ENCODE data around the gene BCKDK. TPM values are rescaled to one million over a fixed set of nuclear protein-coding genes. Genes with fewer than 3 reads are reported as not detected.

BCKDK gene
- total and polyA plus RNA-seq, 2 of the 8 experiments (the other 6 are each of a cell fraction or from before 2014, with no cell fraction given) = 49.6 to 77.1 TPM

DNA sequence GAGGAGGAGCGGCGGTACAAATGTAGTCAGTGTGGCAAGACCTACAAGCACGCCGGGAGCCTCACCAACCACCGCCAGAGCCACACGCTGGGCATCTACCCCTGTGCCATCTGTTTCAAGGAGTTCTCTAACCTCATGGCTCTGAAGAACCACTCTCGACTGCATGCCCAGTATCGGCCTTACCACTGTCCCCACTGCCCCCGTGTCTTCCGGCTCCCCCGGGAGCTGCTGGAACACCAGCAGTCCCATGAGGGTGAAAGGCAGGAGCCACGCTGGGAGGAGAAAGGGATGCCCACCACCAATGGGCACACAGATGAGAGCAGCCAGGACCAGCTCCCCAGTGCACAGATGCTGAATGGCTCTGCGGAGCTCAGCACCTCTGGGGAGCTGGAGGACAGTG is 31.2 kb upstream of the BCKDK start (continued):
- no peak for TF ChIP-seq SRF (IDR thresholded peaks at IDR 0.05; ENCODE audit: low read depth, low read length)
- TF ChIP-seq, protein P1, sequence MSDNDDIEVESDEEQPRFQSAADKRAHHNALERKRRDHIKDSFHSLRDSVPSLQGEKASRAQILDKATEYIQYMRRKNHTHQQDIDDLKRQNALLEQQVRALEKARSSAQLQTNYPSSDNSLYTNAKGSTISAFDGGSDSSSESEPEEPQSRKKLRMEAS (IDR thresholded peaks at IDR 0.05) = no peak
